ENCODE results near the gene GPT2.

GRCh38 chr16:46898006-46898405, 13.8 kb downstream of the GPT2 start:
- TF ChIP-seq POLR2AphosphoS5 (IDR thresholded peaks at IDR 0.05) (no peak), CTCF (IDR thresholded peaks at IDR 0.05) (no peak), EP300 (IDR thresholded peaks at IDR 0.05) (no peak), POLR2A (IDR thresholded peaks at IDR 0.05) (no peak)
